K562 (cell line): Measurements from ENCODE around the gene FUT2. TPM values are rescaled to one million over a fixed set of nuclear protein-coding genes. Genes with fewer than 3 reads are reported as not detected.

Experiments used
- ATF7 ChIP-seq: fragments of 450-650 bp; IDR thresholded peaks from 2 replicates; pipeline ENCODE4 v1.7.1; 2014; ENCODE audit warnings: mild to moderate bottlenecking, moderate library complexity
- DMBX1 ChIP-seq: fragments of 250-450 bp; sonication (Bioruptor Pico); IDR thresholded peaks from 2 replicates; pipeline ENCODE4 v1.8.0; 2022; ENCODE audit warnings: inconsistent platforms, mild to moderate bottlenecking, moderate library complexity, borderline replicate concordance
- DPF2 ChIP-seq: fragments of 450-650 bp; IDR thresholded peaks from 2 replicates; pipeline ENCODE4 v1.6.1; 2016
- E2F8 ChIP-seq: fragments of 450-650 bp; IDR thresholded peaks from 2 replicates; pipeline ENCODE4 v1.7.1; 2018; ENCODE audit warnings: mild to moderate bottlenecking, low read depth; ENCODE audit not compliant: partially characterized antibody
- FUS ChIP-seq: fragments of 200-400 bp; formaldehyde crosslinking; optimal IDR thresholded peaks from 2 replicates; pipeline ENCODE3; 2017; ENCODE audit warnings: low read depth, low read length
- KHSRP ChIP-seq: fragments of 450-650 bp; IDR thresholded peaks from 2 replicates; pipeline ENCODE4 v1.6.1; 2017
- L3MBTL2 ChIP-seq: fragments of 450-650 bp; IDR thresholded peaks from 2 replicates; pipeline ENCODE4 v1.6.1; 2016; ENCODE audit warnings: mild to moderate bottlenecking, moderate library complexity
- MAFG ChIP-seq: fragments of 450-650 bp; conservative IDR thresholded peaks from 2 replicates; pipeline ENCODE4 v1.6.1; 2016; ENCODE audit warnings: missing genetic modification characterization, missing compliant biosample characterization
- NBN ChIP-seq: fragments of 450-650 bp; IDR thresholded peaks from 2 replicates; pipeline ENCODE4 v1.6.1; 2016; ENCODE audit warnings: low read depth, mild to moderate bottlenecking
- NEUROD1 ChIP-seq: fragments of 150-350 bp; IDR thresholded peaks from 2 replicates; pipeline ENCODE4 v1.6.1; 2014; ENCODE audit warnings: borderline replicate concordance, low read length, low read depth; ENCODE audit not compliant: partially characterized antibody
- NR2C2 ChIP-seq, 2 experiments: fragments of 200-800 bp in 1 of 2; sonication (Bioruptor generic) in 1 of 2; sonication (generic) in 1 of 2; formaldehyde crosslinking in 1 of 2; IDR thresholded peaks; 2 replicates each; pipeline versions ENCODE4 v1.6.1 to v1.8.0; 2016 to 2022; ENCODE audit warnings: mild to moderate bottlenecking in 1 of 2, missing compliant biosample characterization in 1 of 2, missing genetic modification characterization in 1 of 2, missing genetic modification reagents in 1 of 2
- PCBP2 ChIP-seq: fragments of 200-400 bp; formaldehyde crosslinking; IDR thresholded peaks from 2 replicates; pipeline ENCODE4 v1.6.1; 2018; ENCODE audit warnings: low read length, low read depth, mild to moderate bottlenecking, moderate library complexity; ENCODE audit not compliant: poor library complexity, severe bottlenecking
- PKNOX1 ChIP-seq: fragments of 450-650 bp; IDR thresholded peaks from 2 replicates; pipeline ENCODE4 v1.6.1; 2016
- POLR2AphosphoS2 ChIP-seq: IDR thresholded peaks from 2 replicates; pipeline ENCODE4 v1.6.1; 2012; ENCODE audit warnings: low read length, improper control_type of control experiment
- RBM25 ChIP-seq: fragments of 200-400 bp; formaldehyde crosslinking; IDR thresholded peaks from 2 replicates; pipeline ENCODE4 v1.6.1; 2018; ENCODE audit warnings: low read length, low read depth, moderate library complexity; ENCODE audit not compliant: severe bottlenecking
- VEZF1 ChIP-seq: fragments of 200-800 bp; sonication (Bioruptor generic); IDR thresholded peaks from 2 replicates; pipeline ENCODE4 v1.6.1; 2017; ENCODE audit warnings: missing genetic modification characterization, missing compliant biosample characterization
- ZBTB49 ChIP-seq: sonication (generic); formaldehyde crosslinking; IDR thresholded peaks from 2 replicates; pipeline ENCODE4 v1.8.0; 2022; ENCODE audit warnings: missing genetic modification reagents, mild to moderate bottlenecking, borderline replicate concordance
- ZNF24 ChIP-seq: fragments of 450-650 bp; IDR thresholded peaks from 2 replicates; pipeline ENCODE4 v1.6.1; 2016
- ZNF583 ChIP-seq: fragments of 250-450 bp; sonication (Bioruptor Pico); IDR thresholded peaks from 2 replicates; pipeline ENCODE4 v1.4.0; 2020
- polyA plus RNA-seq, 8 experiments: library from polyadenylated mRNA; depleted of rRNA in 4 of 8; stranded (reverse) in 5 of 8; unstranded in 3 of 8; fragments of >200 nt; fragmentation: Nextera tagmentation in 2 of 8; fragmentation: Illumina TruSeq in 1 of 8; extraction: Ambion mirVana in 2 of 8; extraction: Trizol in 1 of 8; gene quantifications; 2 replicates each; pipeline versions ENCODE4 v1.2.1 to v1.2.3, GENCODE V29; 2011 to 2014; ENCODE audit warnings: inconsistent platforms in 1 of 8, missing spikeins in 1 of 8
- total RNA-seq, 7 experiments: library from RNA; depleted of rRNA in 6 of 7; stranded (reverse); fragments of >200 nt in 6 of 7; fragmentation: Illumina TruSeq in 2 of 7; extraction: Trizol in 2 of 7; gene quantifications; 2 replicates each; pipeline versions ENCODE4 v1.2.1 to v1.2.3, GENCODE V29; 2011 to 2021; ENCODE audit warnings: low replicate concordance in 1 of 7

Gene FUT2
- total and polyA plus RNA-seq, 9 of the 15 experiments (the other 6 are each of a cell fraction or from before 2014, with no cell fraction given): 0.03 to 0.04 TPM; not detected in 7

GRCh38 chr19:48660852-48661710 lies 34.7 kb upstream of the FUT2 start (continued):
- TF ChIP-seq L3MBTL2 (peak; percentile 85), ZBTB49 (no peak), MAFG (tag) (no peak), ATF7 (peak; percentile 100), NBN (peak; percentile 98), VEZF1 (CRISPR knock-in tag) (peak; percentile 36; the same call in 1 of the 2 replicates), E2F8 (peak; percentile 98), RBM25 (peak; percentile 61), PCBP2 (no peak), POLR2AphosphoS2 (no peak), NR2C2 (CRISPR knock-in tag; IDR thresholded peaks at IDR 0.05) (no peak), NR2C2 (tag; IDR thresholded peaks at IDR 0.05) (peak; percentile 52; the same call in 1 of the 2 replicates), PKNOX1 (peak; percentile 54), KHSRP (peak; percentile 82), ZNF583 (CRISPR knock-in tag) (peak; percentile 64; the same call in 1 of the 2 replicates), DMBX1 (no peak), DPF2 (peak; percentile 48; the same call in 1 of the 2 replicates), ZNF24 (no peak), FUS (no peak), NEUROD1 (no peak)
